GM12875 (cell line): ENCODE measurements around the gene S100A7.

Source experiments
- H3K4me3 ChIP-seq: one replicate; pipeline ENCODE4 v1.5.1; 2011; ENCODE audit warnings: low read depth, low read length, control low read depth
- CTCF ChIP-seq: IDR thresholded peaks from 2 replicates; pipeline ENCODE4 v1.5.1; 2011; ENCODE audit warnings: low read depth, mild to moderate bottlenecking, control low read depth, inconsistent platforms, low read length, moderate library complexity, borderline replicate concordance; ENCODE audit not compliant: insufficient read depth

The S100A7 gene

GRCh38 chr1:153503766-153504165, 43.3 kb upstream of the S100A7 start:
- no peak overlapping the region for H3K4me3 ChIP-seq
- TF ChIP-seq CTCF = no peak

- no peak overlapping the region for H3K4me3 ChIP-seq
- TF ChIP-seq CTCF = no peak
These were observed 38.3 kb upstream of the S100A7 start for GRCh38 chr1:153498746-153499145.

GRCh38 chr1:153495536-153495935, 35.1 kb upstream of the S100A7 start:
- no peak for TF ChIP-seq CTCF
- H3K4me3 ChIP-seq = no peak overlapping the region

- H3K4me3 ChIP-seq = no peak overlapping the region
- TF ChIP-seq CTCF = peak; percentile 88
These were observed 34.6 kb upstream of the S100A7 start for GRCh38 chr1:153494976-153495535.

GRCh38 chr1:153493343-153493960, 33.0 kb upstream of the S100A7 start:
- no peak for TF ChIP-seq CTCF

GRCh38 chr1:153490272-153491051, 30.0 kb upstream of the S100A7 start:
- H3K4me3 ChIP-seq = no peak overlapping the region
- no peak for TF ChIP-seq CTCF

More at GRCh38 chr1:153493343-153493960, 33.0 kb upstream of the S100A7 start:
- no peak overlapping the region for H3K4me3 ChIP-seq

GRCh38 chr1:153488731-153489130, 28.3 kb upstream of the S100A7 start:
- no peak overlapping the region for H3K4me3 ChIP-seq
- no peak for TF ChIP-seq CTCF
